Chondrocyte (in vitro differentiated cells): ENCODE measurements around the gene FA2H. TPM values are rescaled to one million over a fixed set of nuclear protein-coding genes. Genes with fewer than 3 reads are reported as not detected.

Source experiments
- DNase-seq: peaks from one replicate; pipeline ENCODE4 v3.0.0; 2021; ENCODE audit warnings: mixed read lengths, low spot score
- H3K27ac Mint-ChIP-seq: one replicate; pipeline ENCODE4 v1.8.0; 2021; ENCODE audit warnings: mild to moderate bottlenecking, moderate library complexity, mixed read lengths; ENCODE audit not compliant: unreplicated experiment
- H3K27me3 Mint-ChIP-seq: 2 replicates; pipeline ENCODE4 v1.8.0; 2021; ENCODE audit warnings: low read depth, mixed read lengths
- H3K36me3 Mint-ChIP-seq: 2 replicates; pipeline ENCODE4 v1.8.0; 2021; ENCODE audit warnings: low read depth, mixed read lengths
- H3K4me1 Mint-ChIP-seq: 2 replicates; pipeline ENCODE4 v1.8.0; 2021; ENCODE audit warnings: low read depth, mild to moderate bottlenecking, mixed read lengths
- H3K4me3 Mint-ChIP-seq: one replicate; pipeline ENCODE4 v1.8.0; 2021; ENCODE audit warnings: mild to moderate bottlenecking, moderate library complexity, mixed read lengths; ENCODE audit not compliant: unreplicated experiment
- H3K9me3 Mint-ChIP-seq: 2 replicates; pipeline ENCODE4 v1.8.0; 2021; ENCODE audit warnings: low read depth, mixed read lengths
- total RNA-seq: library from RNA; stranded (reverse); gene quantifications from 3 replicates; pipeline ENCODE4 v1.2.1, GENCODE V29; 2021
- TF ChIP-seq, protein P1 (sequence below): fragments of 200-600 bp; sonication (generic); IDR thresholded peaks from 2 replicates; pipeline ENCODE4 v1.5.0; 2021; ENCODE audit warnings: antibody characterized with exemption, mild to moderate bottlenecking, moderate library complexity

Gene FA2H
- total RNA-seq, 1 donor from 2014 or later = not detected

DNA sequence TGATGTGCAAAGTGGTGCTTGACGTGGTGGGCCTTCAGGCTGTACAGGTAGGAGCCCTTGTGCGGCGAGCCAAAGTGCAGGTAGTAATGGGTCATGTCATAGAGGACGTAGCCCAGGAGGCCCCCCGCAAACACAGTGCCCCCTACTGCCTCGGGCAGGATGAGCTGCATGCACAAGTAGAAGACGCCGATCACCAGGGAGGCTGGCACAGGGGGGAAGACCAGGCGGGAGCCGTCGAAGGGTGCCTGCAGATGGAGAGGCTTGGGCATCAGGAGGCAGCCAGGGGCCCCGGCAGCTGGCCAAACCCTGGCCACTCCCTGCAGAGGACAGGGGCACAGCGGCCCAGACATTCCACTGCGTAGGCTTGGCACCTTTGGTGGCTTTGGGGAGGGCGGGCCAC lies 58.3 kb downstream of the FA2H start:
- Mint-ChIP-seq H3K36me3 (no peaks in the 10 kb centered on the region), H3K9me3 (no peaks in the 10 kb centered on the region), H3K4me1 (no peaks in the 10 kb centered on the region), H3K4me3 (no peak overlapping the region), H3K27me3 (peaks cover 2% of the 10 kb centered on the region), H3K27ac (no peak overlapping the region)
- TF ChIP-seq, protein P1, sequence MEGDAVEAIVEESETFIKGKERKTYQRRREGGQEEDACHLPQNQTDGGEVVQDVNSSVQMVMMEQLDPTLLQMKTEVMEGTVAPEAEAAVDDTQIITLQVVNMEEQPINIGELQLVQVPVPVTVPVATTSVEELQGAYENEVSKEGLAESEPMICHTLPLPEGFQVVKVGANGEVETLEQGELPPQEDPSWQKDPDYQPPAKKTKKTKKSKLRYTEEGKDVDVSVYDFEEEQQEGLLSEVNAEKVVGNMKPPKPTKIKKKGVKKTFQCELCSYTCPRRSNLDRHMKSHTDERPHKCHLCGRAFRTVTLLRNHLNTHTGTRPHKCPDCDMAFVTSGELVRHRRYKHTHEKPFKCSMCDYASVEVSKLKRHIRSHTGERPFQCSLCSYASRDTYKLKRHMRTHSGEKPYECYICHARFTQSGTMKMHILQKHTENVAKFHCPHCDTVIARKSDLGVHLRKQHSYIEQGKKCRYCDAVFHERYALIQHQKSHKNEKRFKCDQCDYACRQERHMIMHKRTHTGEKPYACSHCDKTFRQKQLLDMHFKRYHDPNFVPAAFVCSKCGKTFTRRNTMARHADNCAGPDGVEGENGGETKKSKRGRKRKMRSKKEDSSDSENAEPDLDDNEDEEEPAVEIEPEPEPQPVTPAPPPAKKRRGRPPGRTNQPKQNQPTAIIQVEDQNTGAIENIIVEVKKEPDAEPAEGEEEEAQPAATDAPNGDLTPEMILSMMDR = no peak
- no peak for DNase-seq

DNA sequence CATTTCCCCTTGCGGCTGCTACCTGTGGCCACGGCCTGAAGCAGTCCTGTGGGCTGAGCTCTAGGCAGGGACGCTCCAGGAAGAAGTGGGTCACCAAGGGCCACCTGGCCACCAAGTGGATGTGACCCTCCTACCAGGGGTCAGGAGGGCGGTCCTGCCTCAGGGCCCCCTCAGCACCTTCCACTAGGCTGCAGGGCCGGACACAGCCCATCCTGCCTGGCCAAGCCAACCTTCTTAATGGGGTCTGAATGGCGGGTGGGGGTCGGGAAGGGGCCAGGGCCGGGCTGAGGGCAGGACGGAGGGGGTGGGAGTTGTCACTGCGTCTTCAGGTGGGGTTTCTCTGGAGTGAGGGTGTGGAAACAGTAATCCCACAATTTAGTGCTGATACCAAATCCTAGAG lies 60.7 kb downstream of the FA2H start:
- Mint-ChIP-seq H3K27me3 (no peaks in the 10 kb centered on the region), H3K36me3 (no peaks in the 10 kb centered on the region), H3K9me3 (no peaks in the 10 kb centered on the region), H3K27ac (no peak overlapping the region), H3K4me3 (no peak overlapping the region), H3K4me1 (no peaks in the 10 kb centered on the region)
- TF ChIP-seq, protein P1 = no peak
- DNase-seq = no peak

DNA sequence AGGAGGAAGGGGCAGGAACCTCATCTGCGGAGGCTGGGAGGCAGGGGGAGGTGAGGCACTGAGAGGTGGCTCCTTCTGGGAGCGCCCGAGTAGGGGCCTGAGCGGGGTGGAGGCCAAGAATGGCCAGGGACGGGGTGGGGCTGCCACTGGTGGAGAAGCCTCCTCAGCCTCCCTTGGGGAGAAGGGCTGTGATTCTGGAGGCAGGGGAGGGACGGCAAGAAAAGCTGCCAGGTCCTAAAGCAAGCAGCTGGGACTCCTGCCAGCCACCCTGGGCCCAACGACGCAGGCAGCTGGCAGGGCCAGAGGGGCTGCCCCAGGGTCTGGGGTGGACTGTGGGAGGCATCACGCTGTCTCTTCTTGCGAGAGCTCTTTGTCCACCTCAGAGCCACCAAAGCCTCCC lies 61.3 kb downstream of the FA2H start:
- H3K27ac Mint-ChIP-seq = no peak overlapping the region
- H3K27me3 Mint-ChIP-seq = peaks cover 3% of the 10 kb centered on the region
- TF ChIP-seq, protein P1 = no peak
- H3K4me3 Mint-ChIP-seq = no peak overlapping the region
- no peaks in the 10 kb centered on the region for H3K36me3 Mint-ChIP-seq
- DNase-seq = no peak
- H3K9me3 Mint-ChIP-seq = no peaks in the 10 kb centered on the region
- H3K4me1 Mint-ChIP-seq = no peaks in the 10 kb centered on the region

GRCh38 chr16:74711938-74712337 lies 62.7 kb downstream of the FA2H start:
- Mint-ChIP-seq H3K4me1 (no peaks in the 10 kb centered on the region), H3K4me3 (no peak overlapping the region), H3K27ac (no peak overlapping the region), H3K36me3 (no peaks in the 10 kb centered on the region), H3K27me3 (peaks cover 6% of the 10 kb centered on the region), H3K9me3 (no peaks in the 10 kb centered on the region)
- DNase-seq = no peak
- TF ChIP-seq, protein P1 = no peak

- no peak overlapping the region for H3K27ac Mint-ChIP-seq
- TF ChIP-seq, protein P1 = no peak
- no peaks in the 10 kb centered on the region for H3K9me3 Mint-ChIP-seq
- H3K4me1 Mint-ChIP-seq = no peaks in the 10 kb centered on the region
- H3K4me3 Mint-ChIP-seq = no peak overlapping the region
- no peaks in the 10 kb centered on the region for H3K36me3 Mint-ChIP-seq
- DNase-seq = no peak
- peaks cover 6% of the 10 kb centered on the region for H3K27me3 Mint-ChIP-seq
These were observed 64.2 kb downstream of the FA2H start for GRCh38 chr16:74710401-74710800.
